ENCODE results near the gene IPCEF1. TPM values are rescaled to one million over a fixed set of nuclear protein-coding genes. Genes with fewer than 3 reads are reported as not detected.
A peak's percentile ranks its signal among the peaks of the same experiment; 100 is the strongest.

The IPCEF1 gene
- total RNA-seq, 2 experiments from 2014 or later, result 23.6 to 24.3 TPM

DNA sequence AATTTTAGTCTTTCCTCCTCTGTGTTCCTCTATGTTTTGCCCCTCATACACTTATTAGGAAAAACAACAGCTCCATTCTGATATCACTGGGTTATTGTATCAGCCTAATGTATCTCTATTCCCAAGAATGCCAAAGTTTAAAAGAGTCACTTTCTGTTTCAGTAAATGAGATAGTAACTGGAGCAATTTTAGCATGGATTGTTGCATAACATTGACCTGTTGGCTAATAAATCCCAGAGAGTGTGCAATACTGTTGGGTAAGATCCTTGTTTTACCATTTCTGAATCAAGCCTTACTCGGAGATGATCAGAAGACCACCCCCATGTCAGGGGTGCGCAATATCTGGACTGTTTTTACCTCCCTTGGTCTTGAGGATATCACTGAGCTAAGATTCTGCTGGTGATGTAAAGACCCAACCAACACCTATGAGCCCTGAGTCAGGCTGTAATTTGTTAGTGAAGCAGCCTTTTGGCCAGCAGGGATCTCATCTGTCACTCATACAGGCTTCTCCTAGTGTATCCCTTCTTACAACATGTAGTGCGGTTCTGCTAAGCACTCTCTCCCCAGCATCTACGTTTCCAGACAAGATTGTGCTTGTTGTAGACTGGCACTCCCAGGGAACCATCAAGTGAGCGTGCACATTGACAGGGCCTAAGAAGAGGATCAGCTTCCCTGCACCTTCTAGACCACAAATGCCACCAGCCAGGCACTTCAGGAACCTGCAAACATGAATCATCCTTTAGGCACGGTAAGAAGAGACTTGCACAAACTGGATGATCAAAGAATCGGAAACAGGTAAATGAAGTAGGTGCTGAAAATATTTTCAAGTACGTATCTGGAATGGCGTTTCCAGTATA, 11.5 kb upstream of the IPCEF1 start:
- Mint-ChIP-seq H3K4me3 (no peak overlapping the region), H3K27me3 (no peaks in the 10 kb centered on the region), H3K36me3 (ENCODE audit: low read depth) (no peaks in the 10 kb centered on the region), H3K4me1 (ENCODE audit: low read depth) (peaks cover 13% of the 10 kb centered on the region), H3K27ac (no peak overlapping the region), H3K9me3 (no peaks in the 10 kb centered on the region)
- no peak for ATAC-seq
- ChIA-PET POLR2A (interaction anchor here (1.2 kb wide), 1 partner anchor 13 kb away, joined by 4 read pairs; no protein-coding TSS in a partner anchor), CTCF (interaction anchor here (1.0 to 1.1 kb wide), 2 partner anchors 13 to 31 kb away, joined by 3 read pairs; no protein-coding TSS in a partner anchor)
- no peak for DNase-seq
- TF ChIP-seq, protein P1, sequence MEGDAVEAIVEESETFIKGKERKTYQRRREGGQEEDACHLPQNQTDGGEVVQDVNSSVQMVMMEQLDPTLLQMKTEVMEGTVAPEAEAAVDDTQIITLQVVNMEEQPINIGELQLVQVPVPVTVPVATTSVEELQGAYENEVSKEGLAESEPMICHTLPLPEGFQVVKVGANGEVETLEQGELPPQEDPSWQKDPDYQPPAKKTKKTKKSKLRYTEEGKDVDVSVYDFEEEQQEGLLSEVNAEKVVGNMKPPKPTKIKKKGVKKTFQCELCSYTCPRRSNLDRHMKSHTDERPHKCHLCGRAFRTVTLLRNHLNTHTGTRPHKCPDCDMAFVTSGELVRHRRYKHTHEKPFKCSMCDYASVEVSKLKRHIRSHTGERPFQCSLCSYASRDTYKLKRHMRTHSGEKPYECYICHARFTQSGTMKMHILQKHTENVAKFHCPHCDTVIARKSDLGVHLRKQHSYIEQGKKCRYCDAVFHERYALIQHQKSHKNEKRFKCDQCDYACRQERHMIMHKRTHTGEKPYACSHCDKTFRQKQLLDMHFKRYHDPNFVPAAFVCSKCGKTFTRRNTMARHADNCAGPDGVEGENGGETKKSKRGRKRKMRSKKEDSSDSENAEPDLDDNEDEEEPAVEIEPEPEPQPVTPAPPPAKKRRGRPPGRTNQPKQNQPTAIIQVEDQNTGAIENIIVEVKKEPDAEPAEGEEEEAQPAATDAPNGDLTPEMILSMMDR (IDR thresholded peaks at IDR 0.05), result no peak
- intact Hi-C loops (cut with micrococcal nuclease), result no loop called here

- Mint-ChIP-seq H3K36me3 (ENCODE audit: low read depth) (no peaks in the 10 kb centered on the region), H3K9me3 (no peaks in the 10 kb centered on the region), H3K27ac (no peak overlapping the region), H3K4me3 (no peak overlapping the region), H3K4me1 (ENCODE audit: low read depth) (peaks cover 13% of the 10 kb centered on the region), H3K27me3 (no peaks in the 10 kb centered on the region)
- intact Hi-C loops (cut with micrococcal nuclease), result no loop called here
- ChIA-PET CTCF (interaction anchor here (1.0 kb wide), 1 partner anchor 12 kb away, joined by 3 read pairs; no protein-coding TSS in a partner anchor), POLR2A (interaction anchor here (1.2 kb wide), 1 partner anchor 13 kb away, joined by 4 read pairs; no protein-coding TSS in a partner anchor)
- no peak for DNase-seq
- TF ChIP-seq, protein P1 (IDR thresholded peaks at IDR 0.05), result no peak
- ATAC-seq, result no peak
Observed at GRCh38 chr6:154367336-154367735, 10.7 kb upstream of the IPCEF1 start.

GRCh38 chr6:154363821-154364220, 7.2 kb upstream of the IPCEF1 start:
- CTCF ChIA-PET, result interaction anchor here (1.3 kb wide), 1 partner anchor 14 kb away, joined by 3 read pairs; no protein-coding TSS in a partner anchor

DNA sequence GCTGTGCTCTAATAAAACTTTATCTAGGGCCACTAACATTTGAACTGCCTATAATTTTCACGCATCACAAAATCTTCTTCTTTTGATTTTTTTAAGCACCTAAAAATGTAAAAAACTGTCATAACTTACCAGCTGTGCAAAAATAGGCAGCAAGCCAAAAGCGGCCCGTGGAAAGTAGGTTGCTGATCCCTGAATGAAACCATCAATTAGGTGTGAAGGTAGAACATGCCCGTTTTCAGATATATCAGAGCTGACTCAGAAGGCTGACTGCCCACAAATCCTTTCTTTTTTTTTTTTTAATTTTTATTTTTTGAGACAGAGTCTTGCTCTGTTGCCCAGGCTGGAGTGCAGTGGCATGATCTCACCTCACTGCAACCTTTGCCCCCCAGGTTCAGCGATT, 4.9 kb upstream of the IPCEF1 start:
- no peak overlapping the region for H3K4me3 Mint-ChIP-seq
- H3K27me3 Mint-ChIP-seq, result peaks cover 8% of the 10 kb centered on the region
- intact Hi-C loops (cut with micrococcal nuclease), result no loop called here
- no peak overlapping the region for H3K27ac Mint-ChIP-seq
- DNase-seq (no peak), ATAC-seq (no peak)
- no peaks in the 10 kb centered on the region for H3K36me3 Mint-ChIP-seq (ENCODE audit: low read depth)
- peaks cover 2% of the 10 kb centered on the region for H3K9me3 Mint-ChIP-seq
- POLR2A ChIA-PET, result no interaction called here
- TF ChIP-seq, protein P1 (IDR thresholded peaks at IDR 0.05), result no peak
- peaks cover 24% of the 10 kb centered on the region for H3K4me1 Mint-ChIP-seq (ENCODE audit: low read depth)
- CTCF ChIA-PET, result interaction anchor here (1.3 to 1.8 kb wide), 3 partner anchors 9 to 207 kb away, joined by 4 to 5 read pairs (median 5); no protein-coding TSS in a partner anchor

More at GRCh38 chr6:154363821-154364220, 7.2 kb upstream of the IPCEF1 start:
- TF ChIP-seq, protein P1 (IDR thresholded peaks at IDR 0.05), result no peak
- POLR2A ChIA-PET, result no interaction called here
- no peak overlapping the region for H3K4me3 Mint-ChIP-seq
- H3K36me3 Mint-ChIP-seq (ENCODE audit: low read depth), result no peaks in the 10 kb centered on the region
- H3K9me3 Mint-ChIP-seq, result peaks cover 2% of the 10 kb centered on the region
- H3K27me3 Mint-ChIP-seq, result peaks cover 4% of the 10 kb centered on the region
- DNase-seq, result no peak
- intact Hi-C loops (cut with micrococcal nuclease), result no loop called here
- no peak overlapping the region for H3K27ac Mint-ChIP-seq
- peaks cover 23% of the 10 kb centered on the region for H3K4me1 Mint-ChIP-seq (ENCODE audit: low read depth)
- no peak for ATAC-seq

DNA sequence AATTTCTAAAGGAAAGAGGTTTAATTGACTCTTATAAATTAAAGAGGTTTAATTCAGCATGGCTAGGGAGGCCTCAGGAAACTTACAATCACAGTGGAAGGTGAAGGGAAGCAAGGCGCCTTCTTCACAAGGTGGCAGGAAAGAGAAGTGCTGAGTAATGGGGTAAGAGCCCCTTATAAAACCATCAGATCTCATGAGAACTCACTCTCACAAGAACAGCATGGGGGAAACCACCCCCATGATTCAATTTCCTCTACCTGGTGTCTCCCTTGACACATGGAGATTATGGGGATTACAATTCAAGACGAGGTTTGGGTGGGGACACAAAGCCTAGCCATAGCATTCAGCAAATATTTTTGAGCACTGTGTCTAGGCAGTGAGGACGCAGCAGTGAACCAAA, 3.9 kb upstream of the IPCEF1 start:
- ATAC-seq, result peak; percentile 40
- intact Hi-C loops (cut with micrococcal nuclease), result no loop called here
- TF ChIP-seq, protein P1 (IDR thresholded peaks at IDR 0.05), result no peak
- Mint-ChIP-seq H3K4me3 (no peak overlapping the region), H3K9me3 (peaks cover 2% of the 10 kb centered on the region), H3K4me1 (ENCODE audit: low read depth) (peaks cover 33% of the 10 kb centered on the region), H3K27me3 (peaks cover 8% of the 10 kb centered on the region), H3K27ac (no peak overlapping the region), H3K36me3 (ENCODE audit: low read depth) (no peaks in the 10 kb centered on the region)
- CTCF ChIA-PET, result interaction anchor here (1.3 to 1.8 kb wide), 3 partner anchors 10 to 206 kb away, joined by 4 to 5 read pairs (median 5); no protein-coding TSS in a partner anchor
- DNase-seq, result no peak
- POLR2A ChIA-PET, result no interaction called here

Measured in activated CD8-positive, alpha-beta T cell treated with anti-CD3 and anti-CD28 coated beads for 36 hours (primary cell).